ENCODE data around the gene ACADS.

ACADS gene

DNA sequence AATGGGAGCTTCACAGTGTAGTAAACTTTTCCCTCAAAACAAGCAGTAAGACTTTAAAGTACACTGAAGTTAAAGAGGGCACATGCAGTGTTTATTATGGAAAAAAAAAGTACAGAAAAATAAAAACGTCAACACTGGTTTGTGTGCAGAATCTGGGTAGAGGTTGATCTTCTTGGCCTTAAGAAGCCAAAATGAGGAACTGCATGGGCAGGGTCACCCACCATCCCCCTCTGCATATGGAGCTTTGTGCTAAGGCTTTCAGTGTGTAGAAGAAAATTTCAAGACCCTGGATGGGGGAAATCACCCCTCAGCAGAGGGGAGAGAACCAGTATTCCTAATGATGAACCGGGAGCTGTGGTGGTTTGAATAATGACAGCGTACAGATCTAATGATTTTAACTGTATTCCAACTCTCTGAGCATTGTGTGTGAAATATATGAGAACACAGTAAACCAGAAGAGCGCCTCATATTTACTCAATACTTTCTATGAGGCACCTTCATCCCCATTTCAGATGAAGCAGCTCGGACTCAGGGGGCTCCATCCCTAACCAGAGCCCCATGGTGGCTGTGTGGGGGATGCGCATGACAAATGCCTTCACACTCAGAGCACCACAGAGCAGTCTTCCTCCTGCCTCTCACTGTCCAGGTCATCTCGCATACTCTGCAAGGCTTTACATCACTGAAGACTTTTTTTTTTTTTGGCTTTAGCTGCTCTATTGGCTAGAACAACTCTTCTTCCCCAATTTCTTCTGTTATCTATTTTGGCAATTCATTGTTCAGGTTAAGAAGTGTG is 33.4 kb downstream of the ACADS start:
- DNase-seq: no peak

DNA sequence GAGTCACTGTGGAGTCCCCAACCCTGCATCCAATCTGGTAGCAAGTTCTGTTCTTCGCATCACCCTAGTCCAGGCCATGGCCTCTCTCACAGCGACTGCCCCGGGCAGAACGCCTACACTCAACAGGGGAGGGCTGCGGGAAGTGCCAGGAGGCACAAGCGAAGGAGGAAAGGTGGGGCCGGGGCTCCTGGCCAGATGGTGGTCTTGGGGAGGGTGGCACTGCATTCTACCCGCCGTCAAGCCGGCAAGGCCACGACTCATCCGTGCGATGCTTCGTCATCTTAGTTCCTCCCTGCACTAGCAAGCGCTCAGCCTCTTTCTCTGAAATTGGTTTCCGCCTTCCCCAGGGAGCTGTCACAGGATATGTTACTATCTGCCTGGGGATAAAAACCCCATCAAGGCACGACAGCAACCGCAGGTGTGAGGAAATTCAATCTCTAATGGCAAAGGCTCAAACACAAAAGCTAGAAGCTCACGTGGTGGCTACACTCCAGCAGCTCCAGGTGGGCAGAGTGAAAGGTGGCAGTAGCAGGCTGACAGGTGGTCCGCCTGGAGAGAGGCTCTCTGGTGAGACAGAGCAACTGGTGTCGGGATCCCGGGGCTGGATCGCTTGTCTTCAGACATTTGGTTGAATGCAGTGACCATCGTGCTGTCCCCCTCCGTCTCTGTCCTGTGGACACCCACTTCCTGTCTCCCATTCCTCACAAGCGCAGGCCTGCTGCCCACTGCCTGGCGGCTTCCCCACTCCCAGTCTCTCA is 34.1 kb downstream of the ACADS start:
- DNase-seq: peak in 1 of 5 donors; percentile 8

GRCh38 chr12:120760349-120761254 is 35.0 kb downstream of the ACADS start:
- peak in 3 of 5 donors; percentile 15 to 74 (median 19) for DNase-seq

DNA sequence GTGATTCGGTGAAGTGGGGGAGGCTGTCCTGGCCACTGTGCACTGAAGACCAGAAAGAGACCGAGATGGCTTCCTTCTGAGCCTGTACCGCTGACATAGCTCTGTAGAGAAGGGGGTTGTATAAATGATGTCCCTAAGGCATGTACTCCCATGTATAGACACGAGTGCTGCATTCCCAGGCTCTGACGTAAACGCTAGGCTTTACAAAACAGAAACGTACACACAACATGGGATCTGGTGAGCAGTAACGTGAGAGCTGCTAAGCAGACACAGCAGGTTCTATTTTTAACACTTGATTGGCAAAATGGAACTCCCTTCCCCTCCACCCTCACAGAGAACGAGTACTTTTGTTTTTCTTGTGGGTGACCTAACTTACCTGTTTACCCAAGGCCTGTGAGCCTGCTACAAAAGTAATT is 35.9 kb downstream of the ACADS start:
- no peak for DNase-seq

DNA sequence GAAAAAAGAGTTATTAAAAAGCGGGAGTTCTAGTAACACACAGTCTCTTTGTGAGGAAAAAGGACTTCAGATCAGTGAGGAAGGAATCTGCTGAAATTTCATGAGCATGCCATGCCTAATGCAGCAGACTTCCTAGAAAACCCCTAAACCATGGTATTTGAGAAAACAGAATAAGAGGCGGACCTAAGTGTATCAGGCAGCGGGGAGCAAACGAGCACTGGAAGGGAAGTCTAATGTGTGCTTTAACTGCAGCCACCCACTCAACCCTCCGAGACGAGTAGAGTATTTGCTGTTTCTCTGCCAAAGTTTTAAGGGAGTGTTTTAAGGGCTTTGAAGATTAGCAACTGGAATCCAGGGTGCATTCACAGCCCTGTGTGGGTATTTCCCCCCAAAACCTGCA is 36.5 kb downstream of the ACADS start:
- no peak for DNase-seq

DNA sequence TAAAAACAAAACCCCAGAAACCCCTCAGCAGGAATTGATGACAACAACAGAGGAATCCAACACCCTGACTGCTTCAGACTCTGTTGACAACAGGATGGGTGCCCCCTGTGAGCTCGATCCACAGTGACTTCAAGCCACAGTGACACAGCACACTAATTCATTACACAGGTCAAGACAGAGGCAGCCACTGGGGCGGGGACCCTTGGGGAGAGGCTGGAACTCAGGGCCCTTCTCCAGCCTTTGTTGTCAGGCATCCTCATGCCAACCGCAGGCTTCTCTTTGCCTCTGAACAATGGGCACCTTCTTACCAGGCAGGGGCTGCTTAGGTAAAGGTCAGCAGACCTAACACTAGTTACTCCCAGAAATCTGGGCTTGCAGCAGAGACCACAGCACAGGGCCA is 37.6 kb downstream of the ACADS start:
- DNase-seq: no peak

DNA sequence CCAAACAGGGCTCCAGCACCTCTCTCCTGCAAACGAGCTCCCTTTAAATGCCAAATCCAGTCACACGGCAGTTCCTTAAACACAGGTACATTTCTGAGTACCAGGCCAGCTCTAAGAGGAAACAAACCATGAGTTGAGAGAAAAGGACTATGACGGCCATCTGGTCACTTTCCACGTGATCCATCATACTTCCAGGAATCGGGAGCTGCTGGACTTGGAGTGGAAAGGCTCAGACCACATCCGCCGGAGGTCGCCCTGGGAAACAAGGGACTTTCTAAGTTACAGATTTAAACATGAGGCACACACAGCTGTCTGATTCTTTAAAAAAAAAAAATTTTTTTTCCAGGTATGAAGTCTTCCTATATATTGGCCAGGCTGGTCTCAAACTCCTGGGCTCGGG is 39.2 kb downstream of the ACADS start:
- no peak for DNase-seq

DNA sequence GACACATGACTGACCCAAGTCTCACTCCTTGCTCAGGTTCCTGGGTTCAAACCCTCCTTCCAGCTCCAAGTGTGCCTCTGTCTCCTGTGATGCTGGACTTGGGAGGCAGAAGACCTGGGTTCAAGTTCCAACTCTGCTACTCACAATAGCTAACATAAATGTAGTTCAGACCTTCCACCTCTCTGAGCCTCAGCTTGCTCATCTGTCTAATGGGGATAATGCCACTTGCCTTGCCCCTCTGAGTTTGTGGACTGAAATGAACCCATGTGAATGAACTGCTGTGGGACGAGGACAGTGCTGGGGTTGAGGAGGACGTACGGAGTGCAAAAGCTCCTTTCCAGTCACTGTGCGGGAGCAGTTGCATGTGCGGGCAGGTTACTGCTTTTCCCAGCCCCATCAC is 40.9 kb downstream of the ACADS start:
- DNase-seq: no peak

GRCh38 chr12:120767071-120768024 is 41.7 kb downstream of the ACADS start:
- DNase-seq: no peak

GRCh38 chr12:120771097-120771496 is 45.5 kb downstream of the ACADS start:
- no peak for DNase-seq

- no peak for DNase-seq
Measured at GRCh38 chr12:120774169-120774916, 48.7 kb downstream of the ACADS start.

- DNase-seq: no peak
Measured at GRCh38 chr12:120775862-120776552, 50.4 kb downstream of the ACADS start.

- DNase-seq: peak in 1 of 5 donors; percentile 59
Measured at GRCh38 chr12:120783197-120783596, 57.6 kb downstream of the ACADS start.

DNA sequence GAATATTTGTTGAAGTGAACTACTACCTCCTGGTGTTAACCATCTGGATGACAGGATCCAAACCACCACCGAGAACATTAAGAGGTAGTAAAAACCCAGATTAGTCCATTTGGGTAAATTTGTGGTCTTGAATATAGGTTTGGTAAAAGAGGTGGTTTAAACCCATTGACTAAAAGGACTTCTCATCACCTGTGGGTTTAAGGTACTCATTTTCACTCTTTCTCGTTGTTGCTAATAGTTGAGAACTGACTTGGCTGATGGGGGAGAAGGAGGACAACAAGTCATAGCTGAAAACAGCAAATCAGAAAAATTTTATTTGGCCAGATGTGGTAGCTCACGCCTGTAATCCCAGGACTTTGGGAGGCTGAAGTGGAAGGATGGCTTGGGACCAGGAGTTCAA is 59.2 kb downstream of the ACADS start:
- no peak for DNase-seq

DNA sequence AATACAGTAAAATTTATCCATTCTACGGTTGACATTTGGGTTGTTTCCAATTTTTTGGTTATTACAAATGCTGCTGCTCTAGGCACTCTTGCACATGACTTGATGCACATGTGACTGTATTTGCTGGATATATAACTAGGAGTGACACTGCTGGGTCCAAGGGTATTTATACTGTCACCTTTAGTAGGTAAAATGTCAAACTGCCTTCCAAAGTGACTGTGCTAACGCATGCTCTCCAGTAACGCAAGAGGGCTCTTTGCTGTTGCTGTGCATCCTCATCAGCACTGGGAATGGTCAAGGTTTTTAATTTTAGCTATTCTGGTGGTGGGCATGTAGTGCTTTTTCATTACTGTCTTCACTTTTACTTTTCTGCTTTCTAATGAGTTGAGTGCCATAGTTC is 62.3 kb downstream of the ACADS start:
- DNase-seq: no peak
